Motor neuron (in vitro differentiated cells): ENCODE data around the gene S100A10. TPM values are rescaled to one million over a fixed set of nuclear protein-coding genes. Genes with fewer than 3 reads are reported as not detected.

Source experiments
- ATAC-seq, 8 experiments: fragments of 200-7000 bp; cut with Tn5 transposase; replicated peaks in 6 of 8; 2 replicates each; pipeline ENCODE4 v1.8.0; 2021; ENCODE audit warnings: mild to moderate bottlenecking in 8 of 8, moderate library complexity in 8 of 8
- H3K27ac ChIP-seq, 2 donors: fragments of 250-450 bp; sonication (Bioruptor Pico); 2 replicates each; pipeline ENCODE4 v1.9.0; 2021; ENCODE audit warnings: antibody characterized with exemption in 2 of 2, mild to moderate bottlenecking in 2 of 2, moderate library complexity in 1 of 2
- H3K4me1 ChIP-seq, 2 donors: fragments of 250-450 bp; sonication (Bioruptor Pico); replicated peaks in 1 of 2; 2 replicates each; pipeline ENCODE4 v1.6.1; 2021; ENCODE audit warnings: antibody characterized with exemption in 2 of 2, mild to moderate bottlenecking in 2 of 2, moderate library complexity in 1 of 2
- H3K4me3 ChIP-seq, 5 donors: fragments of 250-450 bp; sonication (Bioruptor Pico); 2 replicates each; pipeline ENCODE4 v1.9.0; 2021; ENCODE audit warnings: antibody characterized with exemption in 5 of 5, mild to moderate bottlenecking in 5 of 5, moderate library complexity in 4 of 5
- WGBS, 10 experiments: fragments of 450-650 bp; shearing (Covaris generic); methylation state at CpG; one replicate each; pipeline ENCODE4 v1.0.0; 2022; 5-methylcytosine and 5-hydroxymethylcytosine counted together
- in situ Hi-C, 9 experiments: fragments of 400-800 bp; cut with MboI; loops; one replicate each; pipeline ENCODE4 v1.15.0; 2021; ENCODE audit warnings: low sequenced_read_pairs in 9 of 9, low pct_unique_long_range_greater_than_20kb in 2 of 9; ENCODE audit not compliant: unreplicated experiment in 9 of 9
- total RNA-seq, 8 experiments: library from RNA; unstranded; fragments of 300-600 nt; gene quantifications; 2 replicates each; pipeline versions ENCODE4 v1.2.3 to v1.2.4, GENCODE V29; 2022

The S100A10 gene
- total RNA-seq, 8 experiments from 2014 or later, result 0.46 to 399 (median 22.8) TPM

- WGBS, 10 experiments, result 0 to 74% (median 64%) methylated on average over 1 to 4 of the region's 4 CpGs; no CpG with 5 or more reads in 2 of the 10 experiments
- Histone ChIP-seq H3K4me3 (no peak overlapping the region), H3K27ac (no peak overlapping the region), H3K4me1 (no peaks in the 10 kb centered on the region)
- no peak for ATAC-seq
- in situ Hi-C loops, result loop anchor here in 1 of 9 experiments (10.0 kb wide), 1 partner anchor 69 kb away; no protein-coding TSS in a partner anchor
Measured at GRCh38 chr1:152003846-152004442, 10.3 kb upstream of the S100A10 start.

- Histone ChIP-seq H3K4me3 (no peak overlapping the region), H3K4me1 (no peaks in the 10 kb centered on the region), H3K27ac (no peak overlapping the region)
- no peak for ATAC-seq
- WGBS, 10 experiments, result 20 to 90% (median 58%) methylated on average over 1 to 3 of the region's 3 CpGs; no CpG with 5 or more reads in 2 of the 10 experiments
- in situ Hi-C loops, result loop anchor here in 1 of 9 experiments (10.0 kb wide), 1 partner anchor 68 kb away; no protein-coding TSS in a partner anchor
Measured at GRCh38 chr1:152002960-152003359, 9.3 kb upstream of the S100A10 start.

- in situ Hi-C loops, result loop anchor here in 1 of 9 experiments (10.0 kb wide), 1 partner anchor 67 kb away; no protein-coding TSS in a partner anchor
- peak; percentile 78 to 97 (median 86) for ATAC-seq
- Histone ChIP-seq H3K27ac (no peak overlapping the region), H3K4me1 (no peaks in the 10 kb centered on the region), H3K4me3 (no peak overlapping the region)
- 0 to 100% (median 60%) methylated on average over 1 to 3 of the region's 4 CpGs; no CpG with 5 or more reads in 1 of the 10 experiments for WGBS, 10 experiments
Measured at GRCh38 chr1:152001631-152002584, 8.2 kb upstream of the S100A10 start.

GRCh38 chr1:152000964-152001630, 7.4 kb upstream of the S100A10 start:
- Histone ChIP-seq H3K4me1 (no peaks in the 10 kb centered on the region), H3K27ac (no peak overlapping the region), H3K4me3 (no peak overlapping the region)
- ATAC-seq, result peak in 2 of 8 experiments; percentile 12 to 19
- 0 to 100% (median 63%) methylated on average over 1 to 4 of the region's 4 CpGs; no CpG with 5 or more reads in 4 of the 10 experiments for WGBS, 10 experiments
- in situ Hi-C loops, result loop anchor here in 1 of 9 experiments (10.0 kb wide), 1 partner anchor 66 kb away; no protein-coding TSS in a partner anchor

- ATAC-seq, result no peak
- in situ Hi-C loops, result loop anchor here in 2 of 9 experiments (10.0 kb wide), 1 partner anchor 64 kb away; no protein-coding TSS in a partner anchor
- no peak overlapping the region for H3K27ac ChIP-seq
- peaks cover 0 to 6% of the 10 kb centered on the region in 2 donors for H3K4me1 ChIP-seq
- no peak overlapping the region for H3K4me3 ChIP-seq
Measured at GRCh38 chr1:151998611-151999362, 5.1 kb upstream of the S100A10 start.

GRCh38 chr1:151997284-151997570, 3.6 kb upstream of the S100A10 start:
- 80 to 100% (median 95%) methylated on average over 1 of the region's 1 CpG; no CpG with 5 or more reads in 2 of the 10 experiments for WGBS, 10 experiments
- in situ Hi-C loops, result loop anchor here in 2 of 9 experiments (10.0 kb wide), 1 partner anchor 62 kb away; no protein-coding TSS in a partner anchor

GRCh38 chr1:151995774-151996173, 2.1 kb upstream of the S100A10 start:
- Histone ChIP-seq H3K4me3 (no peak overlapping the region), H3K27ac (no peak overlapping the region), H3K4me1 (peaks cover 0 to 24% of the 10 kb centered on the region in 2 donors)
- 0 to 100% (median 70%) methylated on average over 1 to 2 of the region's 2 CpGs for WGBS, 10 experiments
- in situ Hi-C loops, result loop anchor here in 2 of 9 experiments (10.0 kb wide), 1 partner anchor 61 kb away; no protein-coding TSS in a partner anchor
- ATAC-seq, result no peak

More at GRCh38 chr1:151997284-151997570, 3.6 kb upstream of the S100A10 start:
- H3K4me3 ChIP-seq, result no peak overlapping the region
- peaks cover 0 to 16% of the 10 kb centered on the region in 2 donors for H3K4me1 ChIP-seq
- ATAC-seq, result no peak
- H3K27ac ChIP-seq, result no peak overlapping the region

GRCh38 chr1:151994956-151995355, 1.3 kb upstream of the S100A10 start:
- Histone ChIP-seq H3K4me1 (peaks cover 0 to 29% of the 10 kb centered on the region in 2 donors), H3K27ac (no peak overlapping the region), H3K4me3 (no peak overlapping the region)
- 5 to 72% (median 44%) methylated on average over 3 to 6 of the region's 6 CpGs; no CpG with 5 or more reads in 2 of the 10 experiments for WGBS, 10 experiments
- ATAC-seq, result no peak
- in situ Hi-C loops, result loop anchor here in 2 of 9 experiments (10.0 kb wide), 1 partner anchor 60 kb away; no protein-coding TSS in a partner anchor

GRCh38 chr1:151993084-151993733, 450 bp downstream of the S100A10 start:
- peaks cover 0 to 42% of the 10 kb centered on the region in 2 donors for H3K4me1 ChIP-seq
- in situ Hi-C loops, result loop anchor here in 2 of 9 experiments (10.0 kb wide), 1 partner anchor 58 kb away; no protein-coding TSS in a partner anchor
- ATAC-seq, result peak; percentile 0 to 35 (median 7)
- H3K4me3 ChIP-seq, result peak overlapping the region; percentile 25 to 70 (median 39)
- H3K27ac ChIP-seq, result peak overlapping the region in 1 of 2 donors; percentile 6
- WGBS, 10 experiments, result 0 to 33% (median 9%) methylated on average over 3 to 23 of the region's 50 CpGs; no CpG with 5 or more reads in 4 of the 10 experiments

- no peak overlapping the region for H3K27ac ChIP-seq
- H3K4me3 ChIP-seq, result peak overlapping the region in 3 of 5 donors; percentile 39 to 70 (median 55)
- in situ Hi-C loops, result loop anchor here in 2 of 9 experiments (10.0 kb wide), 1 partner anchor 58 kb away; no protein-coding TSS in a partner anchor
Measured at GRCh38 chr1:151992303-151993083, 1.2 kb downstream of the S100A10 start.

More at GRCh38 chr1:151992303-151993083, 1.2 kb downstream of the S100A10 start:
- 0 to 82% (median 14%) methylated on average over 1 to 19 of the region's 21 CpGs; no CpG with 5 or more reads in 1 of the 10 experiments for WGBS, 10 experiments
- H3K4me1 ChIP-seq, result peaks cover 0 to 42% of the 10 kb centered on the region in 2 donors
- ATAC-seq, result peak in 7 of 8 experiments; percentile 13 to 65 (median 32)
